Prostate gland (tissue), 2 donors: ENCODE results near the gene FASN.

Experiments
- POLR2AphosphoS5 ChIP-seq: sonication (generic); formaldehyde crosslinking; IDR thresholded peaks from one replicate; pipeline ENCODE4 v1.6.1; 2017; ENCODE audit warnings: antibody characterized with exemption
- TF ChIP-seq, protein P1 (sequence below), 4 experiments: fragments of 200-600 bp in 2 of 4; fragments of 450-650 bp in 2 of 4; sonication (generic) in 2 of 4; IDR thresholded peaks; 1 replicate in 3 of 4; 2 replicates in 1 of 4; pipeline ENCODE4 v1.5.1; 2016 to 2019; ENCODE audit warnings: antibody characterized with exemption in 4 of 4, mild to moderate bottlenecking in 2 of 4, moderate library complexity in 2 of 4

DNA sequence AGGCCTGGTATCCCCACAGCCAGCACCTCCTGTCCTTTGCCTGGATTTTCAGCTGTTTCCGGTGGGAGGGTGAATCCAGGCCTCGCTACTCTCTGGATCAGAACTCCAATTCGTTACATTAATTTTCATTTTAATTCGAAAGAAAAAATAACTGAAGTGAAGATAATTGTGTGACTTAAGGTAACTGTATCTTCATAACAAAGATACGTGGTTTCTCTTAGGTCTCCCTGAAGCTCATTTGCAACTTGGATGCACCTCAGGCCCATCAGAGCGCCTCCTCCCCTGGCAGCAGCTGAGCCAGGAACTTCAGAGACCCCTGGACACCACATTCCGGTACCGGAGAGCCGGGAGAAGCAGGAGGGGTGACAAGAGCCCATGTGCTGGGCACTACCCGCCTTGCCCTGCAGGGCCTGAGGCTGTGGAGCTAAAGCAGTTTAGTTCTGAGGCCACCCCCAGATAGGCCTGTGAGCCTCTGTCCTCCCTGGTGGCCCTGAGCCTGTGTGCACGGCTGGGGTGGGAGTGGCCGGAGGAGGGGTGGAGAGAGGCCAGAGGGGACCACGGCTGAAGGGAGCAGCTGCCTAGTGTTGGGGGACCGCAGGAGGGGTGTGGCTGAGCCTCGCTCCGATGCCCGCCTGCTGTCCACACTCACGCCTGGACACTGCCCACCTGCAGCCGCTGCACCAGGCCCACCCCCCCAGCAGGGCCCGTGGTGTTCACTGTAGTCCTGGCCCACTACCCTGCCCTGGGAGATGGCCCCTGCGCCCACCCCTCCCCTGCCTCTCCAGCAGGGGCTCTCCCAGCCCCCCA, 21.0 kb downstream of the FASN start:
- TF ChIP-seq, protein P1, sequence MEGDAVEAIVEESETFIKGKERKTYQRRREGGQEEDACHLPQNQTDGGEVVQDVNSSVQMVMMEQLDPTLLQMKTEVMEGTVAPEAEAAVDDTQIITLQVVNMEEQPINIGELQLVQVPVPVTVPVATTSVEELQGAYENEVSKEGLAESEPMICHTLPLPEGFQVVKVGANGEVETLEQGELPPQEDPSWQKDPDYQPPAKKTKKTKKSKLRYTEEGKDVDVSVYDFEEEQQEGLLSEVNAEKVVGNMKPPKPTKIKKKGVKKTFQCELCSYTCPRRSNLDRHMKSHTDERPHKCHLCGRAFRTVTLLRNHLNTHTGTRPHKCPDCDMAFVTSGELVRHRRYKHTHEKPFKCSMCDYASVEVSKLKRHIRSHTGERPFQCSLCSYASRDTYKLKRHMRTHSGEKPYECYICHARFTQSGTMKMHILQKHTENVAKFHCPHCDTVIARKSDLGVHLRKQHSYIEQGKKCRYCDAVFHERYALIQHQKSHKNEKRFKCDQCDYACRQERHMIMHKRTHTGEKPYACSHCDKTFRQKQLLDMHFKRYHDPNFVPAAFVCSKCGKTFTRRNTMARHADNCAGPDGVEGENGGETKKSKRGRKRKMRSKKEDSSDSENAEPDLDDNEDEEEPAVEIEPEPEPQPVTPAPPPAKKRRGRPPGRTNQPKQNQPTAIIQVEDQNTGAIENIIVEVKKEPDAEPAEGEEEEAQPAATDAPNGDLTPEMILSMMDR (IDR thresholded peaks at IDR 0.05): no peak
- TF ChIP-seq POLR2AphosphoS5: no peak
